GM12872 (cell line): ENCODE data around the gene HDAC4.

Experiments used
- TF ChIP-seq, protein P1 (sequence below): IDR thresholded peaks from 3 replicates; pipeline ENCODE4 v1.5.1; 2011; ENCODE audit warnings: low read depth, mild to moderate bottlenecking, low read length, moderate library complexity; ENCODE audit not compliant: insufficient read depth

HDAC4 gene

DNA sequence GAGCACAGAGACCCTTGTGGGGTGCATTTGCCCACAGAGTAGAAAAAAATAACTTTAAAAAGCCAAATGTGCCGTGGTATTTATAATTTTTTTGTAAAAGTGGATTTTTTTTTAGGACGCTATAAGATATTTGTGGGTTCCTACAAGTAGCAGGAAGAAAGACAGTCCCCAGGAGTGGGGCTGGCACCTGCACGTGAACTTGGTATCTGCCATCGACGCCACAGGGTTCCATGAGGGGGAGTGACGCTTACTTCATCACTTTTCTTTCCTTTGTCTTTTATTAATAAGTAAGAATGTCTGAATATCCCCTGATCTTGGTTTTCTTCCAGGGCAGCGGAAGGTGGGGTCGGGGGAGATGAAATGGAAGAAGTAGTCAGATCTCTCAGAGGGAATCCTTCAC is 345.9 kb downstream of the HDAC4 start:
- TF ChIP-seq, protein P1, sequence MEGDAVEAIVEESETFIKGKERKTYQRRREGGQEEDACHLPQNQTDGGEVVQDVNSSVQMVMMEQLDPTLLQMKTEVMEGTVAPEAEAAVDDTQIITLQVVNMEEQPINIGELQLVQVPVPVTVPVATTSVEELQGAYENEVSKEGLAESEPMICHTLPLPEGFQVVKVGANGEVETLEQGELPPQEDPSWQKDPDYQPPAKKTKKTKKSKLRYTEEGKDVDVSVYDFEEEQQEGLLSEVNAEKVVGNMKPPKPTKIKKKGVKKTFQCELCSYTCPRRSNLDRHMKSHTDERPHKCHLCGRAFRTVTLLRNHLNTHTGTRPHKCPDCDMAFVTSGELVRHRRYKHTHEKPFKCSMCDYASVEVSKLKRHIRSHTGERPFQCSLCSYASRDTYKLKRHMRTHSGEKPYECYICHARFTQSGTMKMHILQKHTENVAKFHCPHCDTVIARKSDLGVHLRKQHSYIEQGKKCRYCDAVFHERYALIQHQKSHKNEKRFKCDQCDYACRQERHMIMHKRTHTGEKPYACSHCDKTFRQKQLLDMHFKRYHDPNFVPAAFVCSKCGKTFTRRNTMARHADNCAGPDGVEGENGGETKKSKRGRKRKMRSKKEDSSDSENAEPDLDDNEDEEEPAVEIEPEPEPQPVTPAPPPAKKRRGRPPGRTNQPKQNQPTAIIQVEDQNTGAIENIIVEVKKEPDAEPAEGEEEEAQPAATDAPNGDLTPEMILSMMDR: no peak

DNA sequence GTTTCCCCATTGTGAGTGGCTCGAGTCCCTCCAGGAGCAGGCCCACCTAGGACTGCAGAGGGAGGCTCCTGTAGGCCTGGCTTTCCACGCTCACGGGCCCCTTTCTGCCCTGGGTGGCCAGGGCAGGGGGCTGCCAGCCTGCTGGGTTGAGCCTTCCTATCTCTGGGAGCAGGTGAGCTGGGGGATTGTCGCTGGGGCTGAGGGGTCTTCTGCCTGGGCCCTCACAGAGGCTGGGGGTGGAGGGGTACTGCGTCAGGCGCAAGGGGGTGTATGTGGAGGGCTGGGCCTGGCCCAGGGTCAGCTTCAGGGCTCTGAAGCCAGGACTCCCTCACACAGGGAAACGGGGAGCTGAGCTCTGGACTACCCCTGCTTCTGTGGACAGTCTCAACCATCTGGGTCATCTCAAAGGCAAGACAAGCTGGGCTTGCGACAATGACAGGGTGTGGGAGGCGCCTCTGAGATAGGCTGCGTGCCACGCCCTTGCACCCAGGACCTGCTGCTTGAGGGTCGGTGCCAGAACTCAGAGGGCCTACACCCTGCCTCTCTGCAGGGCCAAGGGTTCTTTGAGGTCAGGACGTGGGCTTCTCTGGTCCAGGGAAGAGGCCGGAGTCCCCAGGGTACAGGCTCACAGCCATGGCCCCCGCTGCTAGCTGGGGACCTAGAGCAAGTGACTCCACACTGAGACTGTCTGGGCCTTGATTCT is 346.9 kb downstream of the HDAC4 start:
- TF ChIP-seq, protein P1: no peak

DNA sequence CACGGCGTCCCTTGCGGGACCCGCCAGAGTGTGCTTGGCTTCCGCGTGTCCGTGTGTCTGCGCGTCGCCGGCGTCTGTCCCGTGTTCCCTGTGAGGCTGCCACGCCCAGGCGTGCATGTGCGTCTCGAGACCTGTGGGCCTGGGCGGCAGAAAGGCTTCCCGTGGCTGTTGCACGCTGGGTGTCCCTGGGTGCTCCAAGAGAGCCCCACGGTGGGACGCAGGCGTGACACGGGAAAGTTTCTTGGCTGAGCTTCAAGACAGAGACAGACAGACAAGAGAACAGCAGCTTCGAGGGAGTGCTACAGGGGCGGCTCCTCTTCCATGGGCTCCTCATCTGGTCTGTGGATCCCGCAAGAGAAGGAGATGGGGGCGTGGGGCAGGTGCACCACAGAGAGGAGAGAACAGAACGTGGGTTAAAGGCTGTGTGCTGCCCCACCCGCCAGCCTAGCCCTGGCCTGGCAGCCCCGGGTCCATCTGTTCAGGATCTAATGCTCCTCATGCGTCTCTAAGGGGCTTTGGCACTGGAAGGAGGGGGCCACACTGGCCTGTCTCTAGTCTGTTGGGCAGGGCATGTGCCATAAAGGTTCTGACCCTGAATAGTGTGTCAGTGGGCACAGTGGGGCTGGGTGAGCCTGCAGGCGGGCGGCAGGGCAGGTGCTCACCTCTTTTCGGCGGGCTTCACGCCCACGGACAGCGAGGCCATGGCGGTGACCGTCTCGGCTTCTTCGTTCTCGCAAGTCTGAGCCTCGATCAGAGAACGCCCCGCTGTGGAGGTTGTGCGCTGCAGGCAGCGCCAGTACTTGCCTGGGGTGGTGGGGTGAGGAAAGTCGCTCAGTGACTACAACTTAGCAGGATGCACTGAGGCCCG is 347.8 kb downstream of the HDAC4 start:
- TF ChIP-seq, protein P1: no peak

DNA sequence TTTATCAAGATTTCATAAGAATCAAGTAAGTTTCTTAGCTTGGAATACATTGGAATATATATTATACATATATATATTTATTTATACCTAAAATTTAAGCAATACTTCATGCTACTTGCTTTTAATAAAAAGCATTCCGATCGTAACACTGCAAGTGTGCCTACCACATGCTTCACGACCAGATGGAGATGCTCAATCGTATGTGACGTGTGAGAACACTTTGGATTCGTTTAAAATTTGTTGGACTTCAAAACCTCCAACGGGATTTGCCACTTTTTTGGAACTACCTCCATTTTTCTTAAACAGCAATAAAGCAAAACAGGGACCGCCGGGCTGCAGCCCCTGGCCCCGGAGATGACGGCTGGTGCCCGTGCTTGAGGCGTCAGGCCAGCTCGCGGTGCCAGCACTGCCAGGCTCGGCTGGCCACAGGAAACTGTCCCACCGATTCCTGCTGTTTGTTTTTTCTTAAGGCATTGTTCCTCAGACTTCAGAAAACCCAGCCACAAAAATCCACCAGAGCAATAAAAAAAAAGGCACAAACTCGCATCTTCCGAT is 348.9 kb downstream of the HDAC4 start:
- TF ChIP-seq, protein P1: no peak

DNA sequence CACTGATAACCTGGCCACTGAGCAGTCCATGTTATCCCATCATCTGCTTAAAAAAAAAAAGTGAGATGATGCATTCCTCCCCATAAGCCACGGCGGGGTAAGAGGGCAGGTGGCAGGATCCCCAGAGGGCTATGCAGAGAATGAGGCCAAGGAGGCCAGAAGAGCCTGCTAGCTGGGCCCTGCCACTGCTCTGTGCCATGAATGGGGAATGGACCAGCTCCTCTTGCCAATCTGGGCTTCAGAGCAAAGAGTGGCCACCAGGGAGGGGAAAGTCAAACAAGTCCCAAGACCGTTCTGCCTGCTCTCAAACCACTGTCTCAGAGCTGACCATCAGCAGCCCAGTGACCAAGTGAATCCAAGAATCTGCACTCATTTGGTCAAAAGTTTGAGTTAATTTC is 350.6 kb downstream of the HDAC4 start:
- TF ChIP-seq, protein P1: no peak

DNA sequence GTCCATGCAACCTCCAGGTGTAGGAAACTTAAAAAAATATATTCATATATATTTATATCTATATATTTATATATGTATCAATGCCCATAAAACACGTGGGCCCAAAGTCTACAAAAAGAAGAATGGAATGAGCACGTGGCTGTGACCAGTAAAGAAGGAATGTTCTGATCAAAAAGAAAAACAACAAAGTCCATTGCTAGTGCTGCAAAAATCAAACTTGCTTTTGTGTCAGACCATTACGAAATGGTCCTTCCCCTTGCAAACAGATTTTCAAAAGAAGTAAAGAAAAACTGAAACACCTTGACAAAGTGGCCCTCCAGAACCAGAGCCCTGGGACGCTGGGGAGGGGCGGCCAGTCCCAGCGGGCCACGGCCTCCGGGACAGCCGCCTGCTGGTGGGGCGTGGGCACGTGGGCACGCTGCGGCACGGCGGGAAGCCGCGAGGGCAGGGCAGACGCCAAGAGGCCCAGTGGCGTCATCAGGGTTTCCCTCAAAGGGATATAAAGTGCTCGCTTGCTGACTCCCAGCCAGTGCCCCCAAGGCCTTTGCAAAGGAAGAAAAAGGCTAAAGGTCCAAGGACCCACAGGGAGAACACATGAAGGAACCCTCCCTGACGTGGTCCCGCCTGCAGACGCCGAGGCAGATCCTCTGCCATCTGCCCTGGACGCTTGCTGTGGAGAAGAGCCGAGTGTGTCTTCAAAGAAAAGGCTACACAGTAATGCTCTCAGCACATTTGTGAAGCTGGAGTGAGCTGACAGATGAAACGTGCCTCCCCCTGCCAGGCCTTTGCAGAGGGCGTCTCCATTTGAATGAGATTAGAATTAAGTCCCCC is 351.2 kb downstream of the HDAC4 start:
- TF ChIP-seq, protein P1: no peak
